Caco-2 (cell line): ENCODE results near the gene SPATA16. TPM values are rescaled to one million over a fixed set of nuclear protein-coding genes. Genes with fewer than 3 reads are reported as not detected.

Experiments used
- BruUV-seq: library from RNA; stranded (reverse); fragments of 400-500 nt; replicated peaks from 2 replicates; lab custom pipeline; 2021; lab: Mats Ljungman, UMichigan
- CTCF ChIA-PET: fragments of 300-600 bp; sonication (Branson Sonifier 250); formaldehyde crosslinking; loops from one replicate; lab custom pipeline; 2022; ENCODE audit warnings: antibody characterized with exemption; lab: Charles Lee
- POLR2A ChIA-PET: fragments of 300-600 bp; sonication (Branson Sonifier 250); formaldehyde crosslinking; loops from one replicate; lab custom pipeline; 2022; ENCODE audit warnings: antibody characterized with exemption; lab: Charles Lee
- DNase-seq, 2 experiments: peaks; one replicate each; pipeline versions ENCODE4 v3.0.0 to v3.0.0-alpha.2; 2020 to 2022
- H3K27me3 ChIP-seq: replicated peaks from 2 replicates; pipeline ENCODE4 v1.6.0; 2011; ENCODE audit warnings: low read length; ENCODE audit not compliant: control insufficient read depth, insufficient read depth
- H3K36me3 ChIP-seq: 2 replicates; pipeline ENCODE4 v1.5.1; 2011; ENCODE audit warnings: low read length; ENCODE audit not compliant: control insufficient read depth, insufficient read depth
- H3K4me1 ChIP-seq: fragments of 250-450 bp; sonication (Bioruptor Pico); 2 replicates; pipeline ENCODE4 v1.5.1; 2020; ENCODE audit warnings: mild to moderate bottlenecking
- H3K4me3 ChIP-seq: 2 replicates; pipeline ENCODE4 v1.5.1; 2011; ENCODE audit warnings: low read depth, mild to moderate bottlenecking, control low read depth, low read length
- H3K9me3 ChIP-seq: fragments of 250-450 bp; sonication (Bioruptor Pico); 2 replicates; pipeline ENCODE4 v1.5.1; 2020; ENCODE audit warnings: mild to moderate bottlenecking, moderate library complexity
- H3K27ac Mint-ChIP-seq: one replicate; pipeline ENCODE4 v1.8.0; 2022; ENCODE audit warnings: mixed read lengths; ENCODE audit not compliant: unreplicated experiment
- H3K27me3 Mint-ChIP-seq: one replicate; pipeline ENCODE4 v1.8.0; 2022; ENCODE audit warnings: mixed read lengths; ENCODE audit not compliant: insufficient read depth, unreplicated experiment
- H3K36me3 Mint-ChIP-seq: one replicate; pipeline ENCODE4 v1.8.0; 2022; ENCODE audit warnings: mild to moderate bottlenecking, mixed read lengths; ENCODE audit not compliant: insufficient read depth, unreplicated experiment
- H3K4me1 Mint-ChIP-seq: one replicate; pipeline ENCODE4 v1.8.0; 2022; ENCODE audit warnings: low read depth, mixed read lengths; ENCODE audit not compliant: unreplicated experiment
- H3K4me3 Mint-ChIP-seq: one replicate; pipeline ENCODE4 v1.8.0; 2022; ENCODE audit warnings: mild to moderate bottlenecking, moderate library complexity, mixed read lengths; ENCODE audit not compliant: unreplicated experiment
- H3K9me3 Mint-ChIP-seq: one replicate; pipeline ENCODE4 v1.8.0; 2022; ENCODE audit warnings: mixed read lengths; ENCODE audit not compliant: unreplicated experiment
- intact Hi-C: fragments of 100-400 bp; cut with micrococcal nuclease; formaldehyde crosslinking; loops from one replicate; pipeline ENCODE4 v1.10.0; 2022; ENCODE audit not compliant: unreplicated experiment
- total RNA-seq: library from RNA; stranded (reverse); gene quantifications from 2 replicates; pipeline ENCODE4 v1.2.3, GENCODE V29; 2022
- TF ChIP-seq, protein P1 (sequence below), 2 experiments: fragments of 200-600 bp in 1 of 2; IDR thresholded peaks; 1 replicate in 1 of 2; 2 replicates in 1 of 2; pipeline versions ENCODE4 v1.5.1 to v1.8.0; 2011 to 2022; ENCODE audit warnings: antibody characterized with exemption in 1 of 2, control low read depth in 1 of 2, inconsistent platforms in 1 of 2, low read depth in 1 of 2, low read length in 1 of 2, mild to moderate bottlenecking in 1 of 2, moderate library complexity in 1 of 2; ENCODE audit not compliant: insufficient read depth in 1 of 2, severe bottlenecking in 1 of 2, unreplicated experiment in 1 of 2

SPATA16 gene
- total RNA-seq, 1 experiment from 2014 or later, result not detected

DNA sequence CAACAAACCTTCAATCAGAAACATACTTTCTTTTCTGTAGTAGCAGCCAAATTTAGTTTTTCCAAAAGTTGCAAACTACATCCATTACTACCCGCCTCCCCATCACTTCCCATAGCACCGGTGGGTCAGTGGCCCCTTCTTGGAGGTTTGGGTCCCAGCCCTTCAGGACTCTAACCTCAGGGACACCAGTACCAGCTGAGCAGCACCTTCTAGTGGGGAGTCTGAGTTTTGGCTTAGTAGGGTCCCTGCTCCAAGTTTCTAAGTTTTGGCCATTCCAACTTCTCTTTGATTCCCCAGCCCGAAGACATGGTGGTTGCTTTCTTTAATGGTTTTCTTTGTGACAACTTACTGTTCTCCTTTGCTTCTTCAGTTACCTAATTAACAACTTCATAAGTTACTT, 229.9 kb downstream of the SPATA16 start:
- H3K9me3 ChIP-seq, result no peaks in the 10 kb centered on the region
- CTCF ChIA-PET, result no interaction called here
- Mint-ChIP-seq H3K27me3 (peaks cover 6% of the 10 kb centered on the region), H3K27ac (no peak overlapping the region), H3K4me1 (no peaks in the 10 kb centered on the region), H3K9me3 (no peaks in the 10 kb centered on the region), H3K36me3 (no peaks in the 10 kb centered on the region), H3K4me3 (no peak overlapping the region)
- TF ChIP-seq, protein P1, sequence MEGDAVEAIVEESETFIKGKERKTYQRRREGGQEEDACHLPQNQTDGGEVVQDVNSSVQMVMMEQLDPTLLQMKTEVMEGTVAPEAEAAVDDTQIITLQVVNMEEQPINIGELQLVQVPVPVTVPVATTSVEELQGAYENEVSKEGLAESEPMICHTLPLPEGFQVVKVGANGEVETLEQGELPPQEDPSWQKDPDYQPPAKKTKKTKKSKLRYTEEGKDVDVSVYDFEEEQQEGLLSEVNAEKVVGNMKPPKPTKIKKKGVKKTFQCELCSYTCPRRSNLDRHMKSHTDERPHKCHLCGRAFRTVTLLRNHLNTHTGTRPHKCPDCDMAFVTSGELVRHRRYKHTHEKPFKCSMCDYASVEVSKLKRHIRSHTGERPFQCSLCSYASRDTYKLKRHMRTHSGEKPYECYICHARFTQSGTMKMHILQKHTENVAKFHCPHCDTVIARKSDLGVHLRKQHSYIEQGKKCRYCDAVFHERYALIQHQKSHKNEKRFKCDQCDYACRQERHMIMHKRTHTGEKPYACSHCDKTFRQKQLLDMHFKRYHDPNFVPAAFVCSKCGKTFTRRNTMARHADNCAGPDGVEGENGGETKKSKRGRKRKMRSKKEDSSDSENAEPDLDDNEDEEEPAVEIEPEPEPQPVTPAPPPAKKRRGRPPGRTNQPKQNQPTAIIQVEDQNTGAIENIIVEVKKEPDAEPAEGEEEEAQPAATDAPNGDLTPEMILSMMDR (IDR thresholded peaks at IDR 0.05; ENCODE audit: insufficient read depth in 1 of 2, low read depth in 1 of 2, low read length in 1 of 2, severe bottlenecking in 1 of 2, unreplicated experiment in 1 of 2), result no peak
- BruUV-seq, result no TSS peak
- no peaks in the 10 kb centered on the region for H3K36me3 ChIP-seq
- H3K4me3 ChIP-seq, result no peak overlapping the region
- no peak for DNase-seq
- POLR2A ChIA-PET, result no interaction called here
- no peaks in the 10 kb centered on the region for H3K27me3 ChIP-seq
- H3K4me1 ChIP-seq, result 0 out of 2 replicates have a peak, but pooled peaks cover 3% of the 10 kb centered on the region
- intact Hi-C loops, result loop anchor here (1.0 kb wide), 1 partner anchor 102 kb away; no protein-coding TSS in a partner anchor

DNA sequence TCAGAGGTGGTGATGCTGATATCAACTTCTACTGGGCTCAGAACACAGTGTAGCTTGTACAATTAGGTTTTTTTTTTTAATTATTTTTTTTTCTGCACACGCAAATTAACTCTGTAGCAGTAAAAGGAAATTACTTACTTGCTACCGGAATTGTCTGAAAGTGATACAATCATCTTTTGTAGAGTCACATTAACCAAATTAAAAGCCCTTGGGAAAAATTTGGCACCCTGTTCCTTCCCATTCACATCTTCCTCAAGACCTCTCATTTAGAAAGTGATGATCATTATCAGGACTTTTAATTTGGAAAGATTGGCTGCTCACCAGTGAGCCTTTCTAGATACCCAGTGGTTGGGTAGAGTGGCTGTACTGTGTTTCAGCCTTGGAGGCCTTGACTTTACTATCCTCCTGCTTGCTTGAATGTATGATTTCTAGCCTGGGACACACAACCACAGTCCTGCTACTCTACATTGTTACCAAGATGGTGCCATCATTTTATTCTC, 232.2 kb downstream of the SPATA16 start:
- Histone ChIP-seq H3K4me1 (no peaks in the 10 kb centered on the region), H3K27me3 (no peaks in the 10 kb centered on the region; the same call in 1 of the 2 replicates), H3K4me3 (no peak overlapping the region), H3K9me3 (no peaks in the 10 kb centered on the region), H3K36me3 (no peaks in the 10 kb centered on the region)
- TF ChIP-seq, protein P1 (IDR thresholded peaks at IDR 0.05; ENCODE audit: insufficient read depth in 1 of 2, low read depth in 1 of 2, low read length in 1 of 2, severe bottlenecking in 1 of 2, unreplicated experiment in 1 of 2), result no peak
- CTCF ChIA-PET, result no interaction called here
- Mint-ChIP-seq H3K27me3 (peaks cover 6% of the 10 kb centered on the region), H3K9me3 (no peaks in the 10 kb centered on the region), H3K36me3 (no peaks in the 10 kb centered on the region), H3K4me3 (no peak overlapping the region), H3K27ac (no peak overlapping the region), H3K4me1 (no peaks in the 10 kb centered on the region)
- intact Hi-C loops, result no loop called here
- BruUV-seq, result no TSS peak
- POLR2A ChIA-PET, result no interaction called here
- no peak for DNase-seq

DNA sequence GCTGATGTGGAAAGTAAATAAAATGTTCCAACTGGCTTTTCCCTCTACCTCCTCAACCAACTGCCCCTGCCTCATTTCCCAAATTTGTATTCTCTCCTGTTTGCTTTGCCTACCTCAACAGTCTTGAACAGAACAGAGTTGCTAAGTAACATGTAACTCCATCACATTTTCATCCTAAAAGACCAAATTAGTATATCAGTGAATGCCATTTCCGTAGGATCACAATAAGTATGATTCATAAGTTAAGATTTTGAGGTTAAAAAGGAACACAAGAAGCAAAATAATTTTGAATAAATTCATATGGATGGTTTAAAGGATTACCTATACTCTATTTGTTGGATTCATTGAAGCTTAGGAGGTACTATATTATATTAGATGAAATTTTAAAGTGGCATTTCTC, 235.6 kb downstream of the SPATA16 start:
- no peak for DNase-seq
- peaks cover 7% of the 10 kb centered on the region for H3K27me3 Mint-ChIP-seq
- ChIA-PET CTCF (no interaction called here), POLR2A (no interaction called here)
- Histone ChIP-seq H3K27me3 (no peaks in the 10 kb centered on the region; the same call in 1 of the 2 replicates), H3K9me3 (no peaks in the 10 kb centered on the region), H3K36me3 (no peaks in the 10 kb centered on the region), H3K4me1 (no peaks in the 10 kb centered on the region), H3K4me3 (no peak overlapping the region)
- intact Hi-C loops, result no loop called here
- no peak overlapping the region for H3K27ac Mint-ChIP-seq
- no peaks in the 10 kb centered on the region for H3K36me3 Mint-ChIP-seq
- H3K4me1 Mint-ChIP-seq, result no peaks in the 10 kb centered on the region
- no peak overlapping the region for H3K4me3 Mint-ChIP-seq
- BruUV-seq, result no TSS peak
- H3K9me3 Mint-ChIP-seq, result no peaks in the 10 kb centered on the region
- TF ChIP-seq, protein P1 (IDR thresholded peaks at IDR 0.05; ENCODE audit: insufficient read depth in 1 of 2, low read depth in 1 of 2, low read length in 1 of 2, severe bottlenecking in 1 of 2, unreplicated experiment in 1 of 2), result no peak
